Cardiac muscle cell (in vitro differentiated cells and primary cell): ENCODE measurements around the gene SDK2. TPM values are rescaled to one million over a fixed set of nuclear protein-coding genes. Genes with fewer than 3 reads are reported as not detected.

Experiments used
- DNase-seq, 2 donors: peaks; one replicate each; pipeline versions ENCODE4 v3.0.0 to v3.0.0-alpha.2; 2010 to 2017; ENCODE audit warnings: low read depth in 1 of 2, low spot score in 1 of 2
- H3K27ac ChIP-seq: fragments of 200-600 bp; sonication (generic); 2 replicates; pipeline ENCODE4 v1.5.1; 2016
- H3K27me3 ChIP-seq: fragments of 200-600 bp; sonication (generic); 2 replicates; pipeline ENCODE4 v1.6.0; 2016; ENCODE audit warnings: control low read depth
- H3K36me3 ChIP-seq: fragments of 200-600 bp; sonication (generic); 2 replicates; pipeline ENCODE4 v1.5.1; 2016; ENCODE audit warnings: control low read depth
- H3K4me1 ChIP-seq: fragments of 200-600 bp; sonication (generic); 2 replicates; pipeline ENCODE4 v1.8.1; 2017; ENCODE audit warnings: low read depth, mild to moderate bottlenecking, mixed run types
- H3K4me3 ChIP-seq: fragments of 200-600 bp; sonication (generic); 2 replicates; pipeline ENCODE4 v1.5.1; 2016; ENCODE audit warnings: mild to moderate bottlenecking
- H3K9me3 ChIP-seq: fragments of 200-600 bp; sonication (generic); 2 replicates; pipeline ENCODE4 v1.5.1; 2017; ENCODE audit warnings: low read depth, mild to moderate bottlenecking, control low read depth
- CTCF ChIP-seq: IDR thresholded peaks from 2 replicates; pipeline ENCODE4 v1.5.1; 2012; ENCODE audit warnings: low read depth, mild to moderate bottlenecking, low read length
- polyA plus RNA-seq: library from polyadenylated mRNA; unstranded; fragments of >200 nt; fragmentation: Nextera tagmentation; extraction: Ambion mirVana; gene quantifications from 2 replicates; pipeline ENCODE4 v1.2.1, GENCODE V29; 2016
- total RNA-seq: library from RNA; depleted of rRNA; stranded (reverse); fragments of >200 nt; gene quantifications from 2 replicates; pipeline ENCODE4 v1.2.3, GENCODE V29; 2016

SDK2 gene
- total and polyA plus RNA-seq, 2 experiments from 2014 or later: 11.8 to 46.8 TPM

- Histone ChIP-seq H3K27me3 (no peaks in the 10 kb centered on the region), H3K27ac (no peak overlapping the region), H3K4me3 (no peak overlapping the region), H3K9me3 (no peaks in the 10 kb centered on the region), H3K36me3 (no peaks in the 10 kb centered on the region), H3K4me1 (peaks cover 13% of the 10 kb centered on the region)
- no peak for DNase-seq
- no peak for TF ChIP-seq CTCF
These were observed 55.4 kb downstream of the SDK2 start for GRCh38 chr17:73588891-73589290.

- H3K27ac ChIP-seq: no peak overlapping the region
These were observed 55.9 kb downstream of the SDK2 start for GRCh38 chr17:73588301-73588846.

GRCh38 chr17:73586921-73587602, 57.2 kb downstream of the SDK2 start:
- Histone ChIP-seq H3K4me3 (no peak overlapping the region), H3K9me3 (no peaks in the 10 kb centered on the region), H3K27me3 (no peaks in the 10 kb centered on the region), H3K27ac (no peak overlapping the region), H3K36me3 (no peaks in the 10 kb centered on the region), H3K4me1 (peaks cover 12% of the 10 kb centered on the region)
- TF ChIP-seq CTCF: no peak
- no peak for DNase-seq

More at GRCh38 chr17:73588301-73588846, 55.9 kb downstream of the SDK2 start:
- no peaks in the 10 kb centered on the region for H3K27me3 ChIP-seq
- H3K4me1 ChIP-seq: peaks cover 13% of the 10 kb centered on the region
- no peaks in the 10 kb centered on the region for H3K36me3 ChIP-seq
- no peak for TF ChIP-seq CTCF
- H3K9me3 ChIP-seq: no peaks in the 10 kb centered on the region
- no peak for DNase-seq
- H3K4me3 ChIP-seq: no peak overlapping the region

- H3K4me3 ChIP-seq: no peak overlapping the region
- no peak overlapping the region for H3K27ac ChIP-seq
- no peaks in the 10 kb centered on the region for H3K27me3 ChIP-seq
- TF ChIP-seq CTCF: no peak
- no peaks in the 10 kb centered on the region for H3K36me3 ChIP-seq
- peaks cover 5% of the 10 kb centered on the region for H3K4me1 ChIP-seq
- no peak for DNase-seq
- H3K9me3 ChIP-seq: no peaks in the 10 kb centered on the region
These were observed 57.9 kb downstream of the SDK2 start for GRCh38 chr17:73586275-73586832.

- no peak for TF ChIP-seq CTCF
- DNase-seq: no peak
- H3K4me1 ChIP-seq: peaks cover 4% of the 10 kb centered on the region
These were observed 58.7 kb downstream of the SDK2 start for GRCh38 chr17:73585583-73585982.

More at GRCh38 chr17:73585583-73585982, 58.7 kb downstream of the SDK2 start:
- H3K36me3 ChIP-seq: no peaks in the 10 kb centered on the region
- no peaks in the 10 kb centered on the region for H3K9me3 ChIP-seq
- H3K4me3 ChIP-seq: no peak overlapping the region
- H3K27ac ChIP-seq: no peak overlapping the region
- H3K27me3 ChIP-seq: no peaks in the 10 kb centered on the region
